ENCODE results near the gene RIPOR3.
"Not testable (repeated sequence)": the region's sequence is repeated elsewhere in the genome, so short reads cannot be mapped to it uniquely, and the experiment has no call there.

Gene RIPOR3

DNA sequence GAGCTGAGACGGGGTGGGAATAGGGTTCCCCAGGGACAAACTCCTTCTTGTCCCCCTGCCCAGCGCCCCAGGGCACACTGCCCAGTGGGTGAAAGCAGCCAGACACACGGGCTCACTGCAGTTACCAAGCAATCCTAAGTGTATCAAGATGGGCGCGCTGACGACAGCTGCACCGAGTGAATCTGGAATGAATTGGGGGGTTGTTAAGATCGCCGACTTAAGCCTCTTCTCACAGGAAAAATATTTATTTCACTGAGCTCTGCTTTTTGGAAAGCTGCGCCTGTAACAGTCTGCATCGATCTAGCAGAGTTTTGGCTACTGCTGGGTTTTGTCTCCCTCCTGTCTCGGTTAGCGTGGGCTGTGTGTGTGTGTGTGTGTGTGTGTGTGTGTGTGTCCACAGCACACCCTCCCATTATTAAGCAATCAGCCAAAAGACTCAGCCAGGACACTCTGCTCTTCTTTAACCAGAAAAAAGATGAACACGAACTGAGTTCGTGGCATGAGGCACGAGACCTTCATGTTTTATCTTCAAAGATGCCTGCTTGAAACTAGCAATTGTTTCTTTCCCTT is 35.9 kb downstream of the RIPOR3 start:
- DNase-seq (ENCODE audit: low read depth), result peak; percentile 83

- DNase-seq (ENCODE audit: low read depth), result peak; percentile 34
Measured at GRCh38 chr20:50654904-50655303, 36.4 kb downstream of the RIPOR3 start.

GRCh38 chr20:50652702-50653294 is 38.5 kb downstream of the RIPOR3 start:
- peak; percentile 41 for DNase-seq (ENCODE audit: low read depth)

- no peak for DNase-seq (ENCODE audit: low read depth)
Measured at GRCh38 chr20:50651676-50652075, 39.7 kb downstream of the RIPOR3 start.

DNA sequence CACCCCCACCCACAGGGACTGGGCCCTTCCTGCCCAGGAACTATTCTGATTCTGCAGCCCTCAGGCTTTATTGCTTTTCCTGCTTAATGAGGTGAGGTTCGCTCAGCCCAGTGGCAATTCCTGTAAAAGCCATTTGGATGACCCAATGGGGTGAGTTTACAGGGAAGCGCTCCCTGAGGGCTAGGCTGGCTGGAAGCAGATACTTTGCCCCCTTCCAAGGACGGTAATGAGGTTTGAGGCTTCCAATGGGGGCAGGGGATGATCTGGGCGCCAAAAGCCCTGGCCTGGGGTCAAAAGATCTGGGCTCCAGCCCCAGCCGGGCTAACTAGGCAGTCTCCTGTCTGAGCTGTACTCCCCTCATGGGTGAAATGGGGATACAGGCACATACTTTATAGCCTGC is 41.8 kb downstream of the RIPOR3 start:
- no peak for DNase-seq (ENCODE audit: low read depth)

GRCh38 chr20:50648651-50649050 is 42.7 kb downstream of the RIPOR3 start:
- no peak for DNase-seq (ENCODE audit: low read depth)

- DNase-seq (ENCODE audit: low read depth), result peak; percentile 88
Measured at GRCh38 chr20:50646483-50646996, 44.8 kb downstream of the RIPOR3 start.

DNA sequence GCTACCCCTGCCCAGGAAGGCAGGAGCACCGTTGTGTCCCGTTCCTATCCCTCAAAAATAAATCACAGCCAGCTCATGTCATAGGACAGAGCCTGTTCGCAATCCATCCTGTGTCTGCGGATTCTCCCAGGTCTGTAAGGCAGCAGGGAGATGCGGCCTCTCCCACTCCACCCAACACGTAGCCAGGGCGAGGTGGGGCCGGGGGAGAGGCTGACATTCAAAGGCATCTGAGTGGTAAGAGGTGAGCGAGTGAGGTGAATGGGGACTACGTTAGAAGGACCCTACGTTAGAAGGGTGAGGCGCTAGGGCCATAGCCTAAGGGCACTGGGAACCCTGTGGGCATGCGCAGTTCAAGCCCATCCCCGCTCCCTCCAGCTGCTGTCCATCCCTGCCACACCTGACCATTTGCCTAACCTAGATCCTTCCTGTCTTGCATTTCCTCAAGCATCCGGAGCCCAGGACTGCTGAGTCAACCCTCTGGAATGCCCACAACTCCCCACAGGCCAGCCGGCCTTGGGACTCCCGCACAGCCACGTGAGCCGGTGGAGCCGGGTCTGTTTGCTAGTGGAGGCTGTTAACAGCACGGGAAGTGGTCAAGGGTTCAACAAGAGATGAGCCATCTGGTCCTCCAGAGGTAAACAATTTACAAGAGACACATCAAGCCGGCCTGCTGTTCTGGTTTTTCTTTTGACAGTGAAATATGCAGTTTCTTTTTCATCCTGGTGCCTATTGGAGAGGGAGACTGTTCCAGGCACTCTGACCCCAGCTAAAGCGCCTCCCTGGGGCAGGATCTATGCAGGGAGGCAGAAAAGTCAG is 45.9 kb downstream of the RIPOR3 start:
- DNase-seq (ENCODE audit: low read depth), result peak; percentile 100

DNA sequence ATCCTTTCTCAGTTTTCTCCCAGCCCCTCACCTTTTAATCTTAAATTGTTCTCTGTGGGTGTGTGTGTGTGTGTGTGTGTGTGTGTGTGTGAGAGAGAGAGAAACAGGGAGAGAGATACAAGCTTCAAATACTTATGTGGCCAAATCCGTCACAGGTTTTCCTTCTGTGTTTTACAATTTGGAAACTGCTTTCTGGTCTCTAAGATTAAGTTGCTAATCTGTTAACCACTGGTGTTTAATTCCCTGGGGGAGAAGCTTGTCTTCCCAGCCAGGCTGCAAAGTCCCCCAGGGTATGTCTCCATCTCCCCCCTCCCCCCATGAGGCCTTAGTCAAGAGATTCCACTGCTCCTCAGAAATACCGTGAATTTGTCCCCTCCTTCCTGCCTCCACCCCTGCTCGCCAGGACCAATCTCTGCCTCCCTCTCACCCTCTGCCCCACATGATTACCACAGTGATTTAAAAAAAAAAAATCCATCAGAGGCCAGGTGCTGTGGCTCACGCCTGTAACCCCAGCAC is 49.0 kb downstream of the RIPOR3 start:
- DNase-seq (ENCODE audit: low read depth), result no peak

GRCh38 chr20:50641625-50642287 is 49.6 kb downstream of the RIPOR3 start:
- DNase-seq (ENCODE audit: low read depth), result not testable (repeated sequence)

- DNase-seq (ENCODE audit: low read depth), result not testable (repeated sequence)
Measured at GRCh38 chr20:50639971-50640711, 51.2 kb downstream of the RIPOR3 start.

- DNase-seq (ENCODE audit: low read depth), result peak; percentile 54
Measured at GRCh38 chr20:50638015-50638847, 53.1 kb downstream of the RIPOR3 start.

DNA sequence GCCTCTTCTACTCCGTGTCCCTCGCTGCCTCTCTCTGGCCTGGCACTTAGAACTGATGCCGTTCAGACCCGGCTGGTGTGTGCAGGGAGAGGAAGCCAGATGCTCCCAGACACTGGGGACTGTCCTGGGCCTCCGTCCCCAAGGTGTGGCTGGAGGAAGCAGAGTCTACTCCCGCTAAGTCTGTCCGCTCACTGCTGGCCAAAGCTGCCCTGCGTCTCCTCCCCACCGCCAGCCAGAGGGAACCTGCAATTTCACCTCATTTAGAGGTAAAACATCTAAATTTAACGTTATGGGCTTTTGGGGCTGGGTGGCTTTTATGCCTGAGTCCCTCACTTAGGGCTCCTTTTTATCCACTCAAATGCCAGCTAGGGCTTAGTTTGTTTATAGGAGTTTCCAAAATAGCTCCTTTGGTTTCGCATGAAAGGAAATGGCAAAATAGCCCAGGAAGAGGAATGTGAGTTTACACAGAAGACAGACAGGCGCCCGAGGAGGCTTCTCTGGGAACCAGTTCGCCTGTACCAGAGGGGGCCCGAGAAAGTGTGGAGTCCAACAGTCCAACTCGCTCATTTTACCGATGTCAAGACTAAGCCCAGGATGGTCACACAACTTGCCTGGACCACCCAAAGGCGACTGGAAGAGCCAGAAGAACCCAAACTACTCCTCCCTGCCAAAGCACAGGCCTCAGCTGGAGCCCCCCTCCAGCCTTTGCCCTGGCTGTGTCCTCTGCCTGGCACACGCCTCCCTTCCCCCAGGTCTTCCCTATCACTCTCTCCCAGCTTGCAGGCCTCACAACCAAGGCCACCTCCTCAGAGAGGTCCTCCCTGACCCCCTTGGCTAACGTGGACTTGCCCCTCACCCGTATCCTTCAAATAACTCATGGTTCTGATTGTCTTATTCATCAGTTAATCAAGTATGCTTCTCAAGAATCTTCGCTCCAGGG is 54.5 kb downstream of the RIPOR3 start:
- peak; percentile 24 for DNase-seq (ENCODE audit: low read depth)

DNA sequence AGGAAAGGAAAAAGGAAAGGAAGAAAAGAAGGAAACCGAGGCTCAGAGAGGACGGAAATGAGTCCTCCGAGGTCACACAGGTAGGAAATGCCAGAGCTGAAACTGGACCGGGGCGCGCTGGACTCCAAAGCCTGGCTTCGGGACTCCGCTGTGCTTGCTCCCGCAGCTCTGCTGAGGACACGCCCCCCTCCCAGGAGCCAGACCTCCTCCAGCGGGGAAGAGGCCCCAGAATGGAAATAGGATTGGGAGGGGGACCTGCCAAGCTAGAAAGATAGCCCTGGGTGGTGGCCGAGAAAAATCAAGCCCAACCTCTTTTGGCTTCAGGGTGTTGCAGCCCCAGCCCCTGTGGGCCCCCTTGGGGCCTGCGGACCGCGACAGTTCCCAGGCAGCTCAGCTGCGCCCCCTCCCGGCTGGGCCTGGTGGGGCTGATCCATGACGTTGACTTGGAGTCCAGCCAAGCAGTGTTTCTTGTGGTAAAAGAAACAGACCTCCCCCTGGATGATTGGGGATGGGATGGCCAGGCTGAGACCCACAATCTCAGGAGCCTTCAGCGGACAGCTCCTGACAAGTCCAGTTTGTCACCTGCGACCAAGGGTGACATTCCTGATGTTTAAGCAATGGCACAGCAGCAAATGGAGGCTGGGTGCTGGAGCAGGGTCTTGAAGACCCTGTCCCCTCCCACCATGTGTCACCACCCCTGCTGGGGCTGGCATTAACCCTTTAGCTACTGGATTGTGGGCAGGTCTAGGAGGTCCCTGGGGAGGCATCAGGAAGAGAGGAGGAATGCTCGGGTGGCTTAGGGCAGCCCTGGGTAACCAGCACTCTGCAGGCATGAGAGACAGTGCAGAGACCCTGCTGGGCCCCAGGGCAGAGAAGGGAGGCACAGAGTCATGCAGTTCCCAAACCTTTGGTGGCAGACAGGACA is 55.4 kb downstream of the RIPOR3 start:
- DNase-seq (ENCODE audit: low read depth), result peak; percentile 30

- no peak for DNase-seq (ENCODE audit: low read depth)
Measured at GRCh38 chr20:50635014-50635557, 56.3 kb downstream of the RIPOR3 start.

GRCh38 chr20:50634191-50634590 is 57.2 kb downstream of the RIPOR3 start:
- DNase-seq (ENCODE audit: low read depth), result no peak

DNA sequence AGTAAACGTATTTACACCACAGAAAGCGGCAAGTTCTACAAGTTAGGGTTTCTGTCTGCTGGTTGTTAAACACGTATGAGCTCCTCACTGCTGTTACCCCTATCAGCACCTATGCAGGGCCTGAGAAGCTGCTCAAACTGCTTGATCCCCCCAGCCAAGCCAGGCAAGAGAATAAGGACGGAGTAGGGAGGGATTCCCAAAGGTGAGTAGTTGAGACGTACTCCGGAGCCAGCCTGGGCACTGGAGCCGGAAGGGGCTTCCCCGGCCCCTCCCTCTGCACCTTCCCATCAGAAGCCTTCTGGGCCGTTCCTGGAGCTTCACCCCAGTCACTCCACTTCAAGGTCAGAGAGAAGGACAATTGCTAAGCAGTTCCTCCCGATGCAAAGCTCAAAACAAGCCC is 58.0 kb downstream of the RIPOR3 start:
- DNase-seq (ENCODE audit: low read depth), result no peak

DNA sequence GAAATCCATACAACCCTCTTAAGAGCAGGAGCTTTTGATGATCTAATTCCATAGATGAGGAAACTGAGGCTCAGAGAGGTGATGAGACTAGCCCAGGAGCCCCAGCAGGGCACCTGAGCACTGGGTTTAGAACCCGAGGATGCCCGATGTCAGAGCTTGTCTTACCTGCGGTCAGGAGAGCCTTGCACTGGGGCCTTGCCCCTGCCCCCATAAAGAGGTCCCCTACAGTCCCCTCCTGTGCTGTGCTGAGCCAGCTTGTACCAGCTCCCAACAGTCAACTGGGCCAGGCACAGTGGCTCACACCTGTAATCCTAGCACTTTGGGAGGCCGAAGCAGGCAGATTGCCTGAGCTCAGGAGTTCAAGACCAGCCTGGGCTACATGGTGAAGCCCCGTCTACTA is 58.6 kb downstream of the RIPOR3 start:
- no peak for DNase-seq (ENCODE audit: low read depth)

Data from iris pigment epithelial cell (primary cell).